DND-41 (cell line): Measurements from ENCODE around the gene CCNT1.
"Not testable (repeated sequence)": the region's sequence is repeated elsewhere in the genome, so short reads cannot be mapped to it uniquely, and the experiment has no call there.

Experiments
- ATAC-seq: fragments of 200-7000 bp; cut with Tn5 transposase; 3 replicates; pipeline ENCODE4 v1.9.1; 2021; ENCODE audit warnings: low read depth; ENCODE audit not compliant: insufficient read depth
- DNase-seq: peaks from one replicate; pipeline ENCODE4 v3.0.0-alpha.2; 2020
- H2AFZ ChIP-seq: 2 replicates; pipeline ENCODE4 v1.6.0; 2012; ENCODE audit warnings: low read depth, low read length
- H3K27ac ChIP-seq: 2 replicates; pipeline ENCODE4 v1.5.1; 2012; ENCODE audit warnings: low read length, inconsistent platforms
- H3K27me3 ChIP-seq: fragments of 200-600 bp; sonication (generic); 2 replicates; pipeline ENCODE4 v1.6.0; 2012; ENCODE audit warnings: low read length, mild to moderate bottlenecking, inconsistent platforms; ENCODE audit not compliant: insufficient read depth, poor library complexity
- H3K36me3 ChIP-seq: 2 replicates; pipeline ENCODE4 v1.5.1; 2012; ENCODE audit warnings: low read length, inconsistent platforms; ENCODE audit not compliant: insufficient read depth
- H3K4me1 ChIP-seq: 2 replicates; pipeline ENCODE4 v1.5.1; 2012; ENCODE audit warnings: mild to moderate bottlenecking, low read length; ENCODE audit not compliant: insufficient read depth
- H3K4me2 ChIP-seq: 2 replicates; pipeline ENCODE4 v1.6.0; 2012; ENCODE audit warnings: mild to moderate bottlenecking, moderate library complexity, low read length, inconsistent platforms; ENCODE audit not compliant: insufficient read depth
- H3K4me3 ChIP-seq, 2 experiments: fragments of 200-600 bp in 1 of 2; shearing (Covaris generic) in 1 of 2; 2 replicates each; pipeline ENCODE4 v1.5.1; 2012 to 2016; ENCODE audit warnings: inconsistent platforms in 2 of 2, low read length in 2 of 2, mild to moderate bottlenecking in 2 of 2, low read depth in 1 of 2, moderate library complexity in 1 of 2
- H3K79me2 ChIP-seq: 2 replicates; pipeline ENCODE4 v1.6.0; 2012; ENCODE audit warnings: low read length, inconsistent platforms; ENCODE audit not compliant: insufficient read depth
- H3K9ac ChIP-seq: 2 replicates; pipeline ENCODE4 v1.6.0; 2012; ENCODE audit warnings: low read depth, mild to moderate bottlenecking, inconsistent platforms, low read length, moderate library complexity
- H3K9me3 ChIP-seq: 2 replicates; pipeline ENCODE4 v1.5.1; 2012; ENCODE audit warnings: low read length, moderate library complexity, mild to moderate bottlenecking, inconsistent platforms; ENCODE audit not compliant: insufficient read depth, severe bottlenecking
- H4K20me1 ChIP-seq: 2 replicates; pipeline ENCODE4 v1.6.0; 2012; ENCODE audit warnings: low read length; ENCODE audit not compliant: insufficient read depth
- EZH2 ChIP-seq: IDR thresholded peaks from 3 replicates; pipeline ENCODE4 v1.6.1; 2012; ENCODE audit warnings: borderline replicate concordance, low read depth, mild to moderate bottlenecking, moderate library complexity, low read length, inconsistent platforms; ENCODE audit not compliant: severe bottlenecking
- TF ChIP-seq, protein P1 (sequence below): IDR thresholded peaks from 2 replicates; pipeline ENCODE4 v1.5.1; 2012; ENCODE audit warnings: borderline replicate concordance, low read length, moderate library complexity, mild to moderate bottlenecking; ENCODE audit not compliant: poor library complexity, severe bottlenecking; ENCODE audit errors: extremely low read depth

The CCNT1 gene

DNA sequence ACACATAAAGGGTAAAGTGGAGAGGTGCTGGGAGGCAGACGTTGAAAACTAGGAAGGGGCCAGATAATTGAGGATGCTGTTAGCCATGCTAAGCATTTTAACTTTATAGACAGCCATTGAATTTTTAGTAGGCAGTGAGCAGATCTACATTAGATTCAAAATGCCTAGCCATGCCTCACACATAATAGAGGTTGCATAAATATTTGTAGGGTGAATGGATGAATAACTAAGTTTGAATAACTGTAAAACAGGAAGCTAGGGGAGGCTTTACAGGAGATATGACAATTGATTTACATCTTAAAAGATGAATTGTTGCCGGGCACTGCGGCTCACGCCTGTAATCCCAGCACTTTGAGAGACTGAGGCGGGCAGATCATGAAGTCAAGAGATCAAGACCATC, 12.3 kb upstream of the CCNT1 start:
- no peak overlapping the region for H3K4me2 ChIP-seq
- TF ChIP-seq EZH2 = no peak
- TF ChIP-seq, protein P1, sequence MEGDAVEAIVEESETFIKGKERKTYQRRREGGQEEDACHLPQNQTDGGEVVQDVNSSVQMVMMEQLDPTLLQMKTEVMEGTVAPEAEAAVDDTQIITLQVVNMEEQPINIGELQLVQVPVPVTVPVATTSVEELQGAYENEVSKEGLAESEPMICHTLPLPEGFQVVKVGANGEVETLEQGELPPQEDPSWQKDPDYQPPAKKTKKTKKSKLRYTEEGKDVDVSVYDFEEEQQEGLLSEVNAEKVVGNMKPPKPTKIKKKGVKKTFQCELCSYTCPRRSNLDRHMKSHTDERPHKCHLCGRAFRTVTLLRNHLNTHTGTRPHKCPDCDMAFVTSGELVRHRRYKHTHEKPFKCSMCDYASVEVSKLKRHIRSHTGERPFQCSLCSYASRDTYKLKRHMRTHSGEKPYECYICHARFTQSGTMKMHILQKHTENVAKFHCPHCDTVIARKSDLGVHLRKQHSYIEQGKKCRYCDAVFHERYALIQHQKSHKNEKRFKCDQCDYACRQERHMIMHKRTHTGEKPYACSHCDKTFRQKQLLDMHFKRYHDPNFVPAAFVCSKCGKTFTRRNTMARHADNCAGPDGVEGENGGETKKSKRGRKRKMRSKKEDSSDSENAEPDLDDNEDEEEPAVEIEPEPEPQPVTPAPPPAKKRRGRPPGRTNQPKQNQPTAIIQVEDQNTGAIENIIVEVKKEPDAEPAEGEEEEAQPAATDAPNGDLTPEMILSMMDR = no peak
- DNase-seq (no peak), ATAC-seq (no peak)
- no peak overlapping the region for H2AFZ ChIP-seq
- H3K4me3 ChIP-seq = no peak overlapping the region
- no peaks in the 10 kb centered on the region for H3K36me3 ChIP-seq
- no peak overlapping the region for H3K27ac ChIP-seq
- H3K27me3 ChIP-seq = peaks cover 3% of the 10 kb centered on the region
- no peaks in the 10 kb centered on the region for H3K9me3 ChIP-seq
- H3K4me1 ChIP-seq = no peaks in the 10 kb centered on the region
- no peak overlapping the region for H3K9ac ChIP-seq
- no peaks in the 10 kb centered on the region for H4K20me1 ChIP-seq
- no peaks in the 10 kb centered on the region for H3K79me2 ChIP-seq

DNA sequence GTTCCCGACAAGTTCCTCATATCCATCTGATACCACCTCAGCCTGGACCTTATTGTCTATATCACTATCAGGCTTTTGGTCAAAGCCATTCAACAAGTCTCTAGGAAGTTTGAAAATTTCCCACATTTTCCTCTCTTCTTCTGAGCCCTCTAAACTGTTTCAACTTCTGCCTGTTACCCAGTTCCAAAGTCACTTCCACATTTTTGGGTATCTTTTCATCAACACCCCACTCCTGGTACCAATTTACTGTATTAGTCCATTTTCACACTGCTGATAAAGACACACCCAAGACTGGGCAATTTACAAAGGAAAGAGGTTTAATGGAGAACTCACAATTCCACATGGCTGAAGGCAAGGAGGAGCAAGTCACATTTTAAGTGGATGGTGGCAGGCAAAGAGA, 4.2 kb upstream of the CCNT1 start:
- H3K27ac ChIP-seq, H4K20me1 ChIP-seq, H3K27me3 ChIP-seq, H3K9me3 ChIP-seq, H3K4me3 ChIP-seq, ATAC-seq, H3K36me3 ChIP-seq, H3K9ac ChIP-seq, H2AFZ ChIP-seq, H3K4me2 ChIP-seq, DNase-seq, H3K4me1 ChIP-seq: not testable (repeated sequence)
- H3K79me2 ChIP-seq = peaks cover 14% of the 10 kb centered on the region

DNA sequence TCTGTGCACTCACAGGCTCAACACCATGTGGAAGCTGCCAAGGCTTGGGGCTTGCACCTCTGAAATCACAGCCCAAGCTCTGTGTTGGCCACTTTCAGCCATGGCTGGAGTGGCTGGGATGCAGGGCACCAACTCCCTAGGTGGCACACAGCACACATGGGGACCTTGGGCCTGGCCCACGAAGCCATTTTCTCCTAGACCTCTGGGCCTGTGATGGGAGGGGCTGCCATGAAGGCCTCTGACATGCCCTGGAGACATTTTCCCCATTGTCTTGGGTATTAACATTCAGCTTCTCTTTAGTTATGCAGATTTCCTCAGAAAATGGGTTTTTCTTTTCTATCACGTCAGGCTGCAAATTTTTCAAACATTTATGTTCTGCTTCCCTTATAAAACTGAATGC, 3.7 kb upstream of the CCNT1 start:
- peaks cover 11% of the 10 kb centered on the region; the same call in 1 of the 2 replicates for H4K20me1 ChIP-seq
- peaks cover 19% of the 10 kb centered on the region for H3K79me2 ChIP-seq
- H3K4me3 ChIP-seq, H3K9me3 ChIP-seq, H3K27me3 ChIP-seq, H3K4me2 ChIP-seq, H3K27ac ChIP-seq, DNase-seq, ATAC-seq, H2AFZ ChIP-seq, H3K36me3 ChIP-seq, H3K9ac ChIP-seq: not testable (repeated sequence)
- peaks cover 13% of the 10 kb centered on the region for H3K4me1 ChIP-seq

DNA sequence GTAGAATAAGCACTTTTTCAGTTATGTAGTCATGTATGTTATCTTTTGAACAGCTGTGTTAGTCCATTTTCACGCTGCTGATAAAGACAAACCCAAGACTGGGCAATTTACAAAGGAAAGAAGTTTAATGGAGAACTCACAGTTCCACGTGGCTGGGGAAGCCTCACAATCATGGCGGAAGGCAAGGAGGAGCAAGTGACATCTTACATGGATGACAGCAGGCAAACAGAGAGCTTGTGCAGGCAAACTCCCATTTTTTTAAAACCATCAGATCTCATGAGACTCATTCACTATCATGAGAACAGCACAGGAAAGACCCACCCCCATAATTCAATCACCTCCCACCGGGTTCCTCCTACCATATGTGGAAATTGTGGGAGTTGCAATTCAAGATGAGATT, 2.5 kb upstream of the CCNT1 start:
- H3K27ac ChIP-seq, H3K4me2 ChIP-seq, H3K4me3 ChIP-seq, DNase-seq, ATAC-seq, H3K27me3 ChIP-seq, H3K9ac ChIP-seq, H3K9me3 ChIP-seq: not testable (repeated sequence)
- Histone ChIP-seq H3K79me2 (peaks cover 31% of the 10 kb centered on the region), H2AFZ (peak overlapping the region; percentile 29; the same call in 1 of the 2 replicates), H4K20me1 (peaks cover 22% of the 10 kb centered on the region; the same call in 1 of the 2 replicates), H3K4me1 (peaks cover 25% of the 10 kb centered on the region), H3K36me3 (peaks cover 19% of the 10 kb centered on the region)

DNA sequence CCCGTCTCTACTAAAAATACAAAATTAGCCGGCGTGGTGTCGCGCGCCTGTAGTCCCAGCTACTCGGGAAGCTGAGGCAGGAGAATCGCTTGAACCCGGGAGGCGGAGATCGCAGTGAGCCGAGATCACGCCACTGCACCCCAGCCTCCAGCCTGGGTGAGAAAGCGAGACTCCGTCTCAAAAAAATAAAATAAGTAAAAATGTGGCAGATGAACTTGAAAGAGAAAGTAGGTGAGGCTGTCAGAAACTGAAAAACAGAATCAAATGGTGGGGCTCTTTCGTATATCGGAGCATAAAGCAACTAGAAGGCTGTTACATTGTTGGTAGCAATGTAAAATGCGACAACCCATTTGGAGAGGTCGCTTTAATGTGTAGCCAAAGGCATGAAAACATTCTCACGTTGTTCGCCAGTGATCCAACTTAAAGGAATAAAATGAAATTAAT, 767 bp upstream of the CCNT1 start:
- H4K20me1 ChIP-seq = peaks cover 36% of the 10 kb centered on the region; the same call in 1 of the 2 replicates
- H3K79me2 ChIP-seq = peaks cover 48% of the 10 kb centered on the region
- no peak; the same call in 2 of the 3 replicates for ATAC-seq
- H3K27me3 ChIP-seq = no peaks in the 10 kb centered on the region
- H3K36me3 ChIP-seq = peaks cover 34% of the 10 kb centered on the region
- no peak for DNase-seq
- peak overlapping the region; percentile 76 for H3K27ac ChIP-seq
- H3K4me2 ChIP-seq = peak overlapping the region; percentile 75
- peak overlapping the region; percentile 40 to 92; a peak in 3 of 4 replicates for H3K4me3 ChIP-seq
- TF ChIP-seq, protein P1 = no peak
- H2AFZ ChIP-seq = peak overlapping the region; percentile 76
- peak overlapping the region; percentile 67 for H3K9ac ChIP-seq
- peaks cover 7% of the 10 kb centered on the region for H3K9me3 ChIP-seq
- H3K4me1 ChIP-seq = peaks cover 38% of the 10 kb centered on the region
